CD1c-positive myeloid dendritic cell (primary cell): ENCODE measurements around the gene MCM9.

Source experiments
- DNase-seq: peaks from one replicate; pipeline ENCODE4 v3.0.0-alpha.2; 2016; ENCODE audit errors: extremely low spot score

The MCM9 gene

DNA sequence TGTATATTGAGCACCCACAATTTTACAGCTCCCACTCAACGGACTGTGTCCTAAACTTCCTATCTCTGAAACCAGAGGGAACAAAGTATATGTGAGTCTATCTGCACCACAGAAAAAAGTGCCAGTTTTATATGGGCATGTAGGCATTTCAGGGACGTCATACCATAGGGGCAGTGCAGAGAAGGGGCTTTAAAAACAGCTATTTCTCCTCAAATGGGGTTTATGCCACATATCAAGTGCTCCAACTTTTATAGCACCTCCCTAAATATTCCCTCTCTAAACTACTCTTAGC lies 69.9 kb downstream of the MCM9 start:
- DNase-seq: no peak

DNA sequence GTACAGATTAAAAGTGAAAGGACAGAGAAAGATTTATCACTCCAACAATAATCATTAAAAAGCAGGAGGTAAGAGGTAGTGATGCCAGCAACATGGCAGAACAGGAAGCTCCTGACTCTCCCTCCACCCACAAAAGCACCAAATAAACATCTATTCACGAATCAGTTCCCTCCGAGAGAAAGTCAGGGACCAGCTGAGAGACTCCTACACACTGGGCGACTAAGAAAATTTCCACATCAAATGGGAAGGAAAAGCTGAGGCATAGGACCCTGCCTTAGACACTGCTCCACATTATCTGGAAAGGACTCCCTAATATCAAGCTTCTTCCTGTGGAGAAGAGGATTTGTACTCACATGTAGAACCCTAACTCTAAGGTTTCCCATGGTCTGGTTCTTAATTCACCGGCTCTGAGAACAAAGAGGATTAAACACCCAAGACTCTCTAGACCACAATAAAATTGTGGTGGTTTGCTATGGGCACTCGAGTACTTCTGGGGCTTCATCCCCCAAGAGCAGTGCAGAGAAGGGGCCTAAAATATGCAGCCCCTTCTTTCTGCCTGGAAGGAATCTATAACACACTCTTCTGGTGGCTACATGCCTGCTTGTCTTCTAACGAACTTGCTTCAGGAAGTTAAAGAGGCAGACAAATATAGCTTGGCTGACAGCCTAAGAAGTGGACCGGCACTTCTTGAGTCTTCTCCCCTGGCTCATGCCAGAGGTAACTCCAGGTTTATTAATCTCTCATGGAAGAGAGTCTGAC lies 70.4 kb downstream of the MCM9 start:
- DNase-seq: peak; percentile 39

DNA sequence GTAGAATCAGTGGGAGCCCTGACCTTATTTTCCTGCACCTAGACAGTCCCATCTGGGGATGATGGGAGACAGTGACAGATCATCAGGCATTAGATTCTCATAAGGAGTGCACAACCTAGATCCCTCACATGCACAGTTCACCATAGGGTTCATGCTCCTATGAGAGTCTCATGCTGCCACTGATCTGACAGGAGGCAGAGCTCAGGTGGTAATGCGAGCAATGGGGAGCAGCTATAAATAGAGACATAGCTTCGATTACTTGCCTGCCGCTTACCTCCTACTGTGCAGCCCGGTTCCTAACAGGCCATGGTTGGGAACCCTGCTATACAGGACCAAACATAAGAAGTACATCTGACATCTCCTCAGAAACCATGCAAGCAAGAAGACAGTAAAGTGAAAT lies 72.5 kb downstream of the MCM9 start:
- DNase-seq: no peak

DNA sequence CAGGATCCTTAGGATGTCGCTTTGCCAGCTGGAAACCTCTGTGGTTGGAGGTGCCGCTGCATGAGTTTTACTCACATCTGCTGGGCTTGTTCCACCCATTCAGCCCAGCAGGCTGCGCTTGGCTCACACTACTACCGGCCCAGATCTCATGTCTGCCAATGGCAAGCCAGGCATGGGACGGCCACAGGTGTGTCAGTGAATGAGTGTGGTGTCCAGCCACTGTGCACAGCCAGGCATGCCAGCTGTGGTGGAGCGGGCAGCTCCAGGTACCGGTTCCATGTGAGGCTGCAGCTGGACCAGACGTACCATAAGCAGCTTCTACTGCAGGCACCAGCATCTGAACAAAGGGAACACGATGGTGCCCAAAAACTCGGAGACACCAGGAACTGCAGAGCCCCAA lies 74.1 kb downstream of the MCM9 start:
- DNase-seq: no peak

DNA sequence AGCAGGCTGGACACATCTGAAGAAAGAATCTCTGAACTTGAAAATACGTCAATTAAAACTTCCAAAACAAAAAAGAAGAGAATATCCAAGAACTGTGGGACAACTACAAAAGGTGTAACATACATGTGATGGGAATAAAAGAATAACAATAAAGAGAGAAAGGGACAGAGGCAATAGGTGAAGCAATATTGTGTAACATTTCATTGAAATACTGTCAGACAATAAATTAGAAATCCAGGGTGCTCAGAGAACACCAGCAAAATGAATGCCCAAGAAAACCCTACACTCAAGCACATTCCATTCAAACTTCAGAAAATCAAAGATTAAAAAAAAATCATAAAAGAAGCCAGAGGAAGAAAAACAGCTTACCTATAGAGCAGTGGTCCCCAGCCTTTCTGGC lies 74.6 kb downstream of the MCM9 start:
- no peak for DNase-seq

DNA sequence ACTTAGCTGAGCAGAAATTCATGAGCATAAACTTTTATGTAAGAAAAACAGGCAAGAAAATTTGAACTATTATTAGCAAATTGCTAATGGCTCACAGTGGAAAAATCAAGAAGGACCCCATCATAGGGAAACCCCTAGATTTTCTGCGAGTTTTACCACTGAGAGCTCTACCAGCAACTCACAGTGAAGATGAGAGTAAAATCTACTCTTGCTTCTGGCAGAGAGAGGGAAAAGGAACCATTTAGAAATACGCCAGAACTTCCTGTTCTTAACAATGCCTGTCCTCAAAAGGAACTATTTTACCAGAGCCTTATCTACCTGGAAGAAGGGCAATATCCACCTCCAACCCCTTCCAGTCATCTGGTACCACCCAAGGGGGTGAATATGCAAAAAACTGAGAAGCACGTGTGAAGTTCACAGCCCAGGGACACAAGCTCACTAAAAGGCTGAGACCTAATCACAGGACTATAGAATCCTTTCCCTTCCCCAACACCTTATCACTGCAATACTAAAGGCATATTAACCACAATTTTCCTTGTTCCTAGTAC lies 75.4 kb downstream of the MCM9 start:
- DNase-seq: no peak

DNA sequence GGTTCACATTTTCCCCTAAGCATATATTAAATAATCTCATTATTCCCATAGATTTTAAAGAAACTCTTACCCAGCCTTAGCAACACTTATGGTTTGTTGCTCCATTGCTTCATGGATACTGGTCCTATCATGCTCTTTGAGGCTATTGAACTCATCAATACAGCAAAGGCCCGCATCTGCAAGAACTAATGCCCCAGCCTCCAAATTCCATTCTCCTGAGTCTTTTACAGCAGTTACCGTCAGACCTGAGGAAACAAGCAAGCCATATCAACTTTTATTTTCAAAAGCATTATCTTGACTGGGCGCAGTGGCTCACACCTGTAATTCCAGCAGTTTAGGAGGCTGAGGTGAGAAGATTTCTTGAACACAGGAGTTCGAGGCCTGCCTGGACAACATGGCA lies 78.7 kb downstream of the MCM9 start:
- DNase-seq: no peak

DNA sequence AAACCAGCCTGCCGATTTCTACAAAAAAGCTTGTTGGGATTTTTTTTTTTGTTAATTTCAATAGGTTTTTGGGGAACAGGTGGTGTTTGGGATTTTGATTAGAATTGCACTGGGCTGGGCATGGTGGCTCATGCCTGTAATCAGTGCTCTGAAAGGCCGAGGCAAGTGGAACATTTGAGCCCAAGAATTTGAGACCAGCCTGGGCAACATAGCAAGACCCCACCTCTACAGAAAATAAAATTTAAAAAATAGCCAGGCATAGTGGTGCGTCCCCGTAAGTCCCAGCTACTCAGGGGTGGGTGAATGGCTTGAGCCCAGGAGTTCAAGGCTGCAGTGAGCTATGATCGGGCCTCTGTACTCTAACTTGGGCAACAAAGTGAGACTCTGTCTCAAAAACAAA lies 81.6 kb downstream of the MCM9 start:
- no peak for DNase-seq

DNA sequence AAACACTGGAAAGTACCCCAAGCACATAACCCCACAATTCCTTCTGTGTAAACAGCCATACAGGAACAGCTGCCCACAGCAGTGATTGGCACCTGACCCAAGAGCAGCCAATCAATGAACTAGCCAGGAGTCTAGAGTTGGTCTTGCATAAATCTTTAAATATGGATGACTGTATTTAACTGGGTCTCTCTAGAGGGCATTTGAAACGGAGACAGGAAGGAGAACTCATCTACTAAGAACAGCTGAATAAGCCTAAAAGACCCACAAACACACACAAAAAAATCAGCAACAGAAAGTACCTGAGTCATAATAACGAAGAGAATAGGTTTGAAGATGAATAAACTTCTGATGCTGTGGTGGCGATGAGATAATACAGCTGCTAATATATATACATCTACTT lies 90.0 kb downstream of the MCM9 start:
- DNase-seq: no peak

DNA sequence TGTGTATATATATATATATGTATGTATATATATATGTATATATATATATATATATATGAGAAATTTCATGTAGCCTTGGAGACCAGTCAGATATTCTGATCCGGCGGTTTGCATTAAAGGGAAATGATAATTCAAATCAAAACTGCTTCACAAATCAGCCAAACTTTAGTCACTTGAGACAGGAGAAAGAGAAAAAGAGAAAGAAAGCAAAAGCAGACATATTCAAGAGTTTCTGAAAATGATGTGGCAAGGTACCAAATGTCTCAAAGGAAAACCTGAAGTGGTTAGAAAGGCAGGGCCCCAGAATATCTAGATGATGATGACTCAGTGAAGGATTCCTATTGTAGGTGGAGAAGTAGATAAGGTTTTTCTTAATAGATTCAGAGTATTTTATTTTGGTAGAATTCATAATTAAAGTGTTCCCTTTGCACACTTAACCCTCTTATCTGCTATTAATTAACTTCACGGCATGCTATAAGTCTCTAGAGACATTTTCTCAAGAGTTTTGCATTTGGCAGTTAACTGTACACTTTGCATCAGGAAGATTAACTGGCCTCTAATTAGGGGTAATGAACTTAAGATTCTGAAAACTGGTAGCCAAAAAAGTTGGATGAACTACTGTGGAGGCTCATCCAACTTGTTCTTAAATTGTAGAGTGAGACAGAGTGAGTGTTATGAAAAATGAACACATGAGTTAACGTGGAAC lies 91.1 kb downstream of the MCM9 start:
- no peak for DNase-seq

DNA sequence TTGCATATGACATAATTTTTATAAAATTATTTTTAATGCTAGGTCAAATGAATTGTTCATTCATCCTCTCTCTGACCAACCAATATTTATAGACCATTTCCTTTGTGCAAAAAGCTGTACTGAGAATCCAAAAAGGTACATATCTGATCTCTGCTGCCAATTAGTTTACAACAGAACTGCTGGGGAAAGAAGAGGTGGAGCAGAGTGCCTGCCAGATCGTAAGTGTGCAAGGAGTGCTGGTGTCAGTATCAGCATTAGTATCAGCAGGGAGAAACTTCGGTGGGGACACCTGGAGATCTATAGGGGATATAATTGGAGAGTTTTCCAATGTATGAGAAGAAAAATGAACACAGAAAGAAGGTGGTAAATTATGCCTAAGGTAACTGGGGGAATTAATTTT lies 104.3 kb downstream of the MCM9 start:
- DNase-seq: no peak

DNA sequence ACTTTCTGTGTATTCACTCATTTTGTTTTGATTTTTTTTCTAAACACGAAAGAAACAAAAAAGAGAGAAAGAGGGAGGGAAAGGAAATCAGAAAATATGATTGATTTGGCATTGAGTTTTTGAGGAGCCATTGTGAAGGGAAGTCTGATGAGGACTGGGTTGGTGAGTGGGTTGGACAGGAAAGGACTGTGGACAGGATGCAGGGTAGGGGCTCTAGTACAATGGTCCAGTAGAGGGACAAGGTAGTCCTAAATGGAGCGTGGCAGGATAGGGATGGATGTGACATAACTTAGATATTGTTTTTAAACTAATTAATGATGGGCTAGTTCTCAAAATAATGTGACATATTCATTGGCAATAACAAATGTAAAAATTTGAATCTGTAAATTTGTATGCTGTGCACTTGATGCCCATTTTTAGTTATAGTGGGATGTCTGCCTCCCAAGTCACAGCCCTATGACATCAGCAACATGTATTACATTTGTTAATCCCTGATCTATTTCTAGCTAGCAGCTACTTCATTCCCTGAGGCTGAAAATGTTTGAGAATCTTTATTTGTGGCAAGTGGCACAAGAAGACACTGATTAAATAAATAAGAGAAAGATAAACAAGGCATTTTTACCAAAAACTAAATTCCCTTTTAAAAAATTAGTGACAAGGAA lies 105.0 kb downstream of the MCM9 start:
- DNase-seq: no peak

DNA sequence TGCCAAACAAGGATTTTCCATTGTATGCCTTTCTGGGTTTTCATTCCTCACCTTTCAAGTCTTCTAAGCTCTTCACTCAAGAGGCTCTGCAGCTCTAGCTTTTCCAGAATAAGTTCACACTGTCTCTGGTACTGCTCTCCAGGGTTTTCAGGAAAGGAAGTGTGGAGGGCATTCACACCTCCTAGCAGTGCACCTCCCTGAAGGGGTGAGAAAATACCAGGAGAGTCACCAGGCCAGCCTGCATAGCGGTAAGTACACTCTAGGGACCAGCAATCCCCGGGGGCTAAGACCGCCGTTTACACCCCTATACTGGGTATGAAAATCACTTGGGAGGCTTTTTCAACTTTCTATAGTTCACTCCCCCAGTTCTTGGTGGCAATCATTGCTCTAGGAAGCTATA lies 108.9 kb downstream of the MCM9 start:
- DNase-seq: no peak

DNA sequence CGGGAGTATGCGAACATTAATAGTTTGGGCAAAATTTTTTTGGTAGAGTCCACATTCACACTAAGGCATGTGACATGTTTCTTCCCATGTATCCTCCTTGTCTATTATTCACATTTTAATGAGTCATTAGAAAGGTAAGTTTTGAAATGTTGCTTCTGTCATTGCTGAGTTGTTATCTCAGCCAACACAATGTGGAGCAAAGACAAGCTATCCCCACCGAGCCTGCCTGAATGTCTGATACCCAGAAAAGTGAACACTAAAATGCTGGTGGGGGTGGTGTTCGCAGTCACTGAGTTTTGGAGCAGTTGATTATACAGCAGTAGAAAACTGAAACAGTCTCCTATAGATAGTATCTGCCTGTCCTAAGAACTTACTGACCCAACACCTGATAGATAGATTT lies 109.3 kb downstream of the MCM9 start:
- no peak for DNase-seq

DNA sequence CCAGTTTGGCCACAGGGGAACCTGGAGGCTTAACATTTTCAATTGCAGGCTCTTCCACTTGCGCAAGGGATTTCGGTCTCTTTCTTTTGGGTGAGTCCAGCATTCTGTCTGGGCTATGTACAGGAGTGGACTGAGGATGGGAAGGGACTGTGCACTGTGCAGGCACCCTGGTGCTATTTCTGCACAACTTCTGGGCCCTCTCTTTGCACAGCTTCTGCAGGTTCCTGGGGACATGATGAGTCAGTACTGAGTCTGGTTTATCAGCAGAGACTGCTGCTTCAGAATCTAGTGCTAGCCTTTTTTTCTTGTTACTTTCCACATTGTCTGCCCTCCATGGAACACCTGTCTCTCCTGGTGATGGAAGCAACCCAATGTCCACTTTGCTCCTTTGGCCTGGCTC lies 119.5 kb downstream of the MCM9 start:
- no peak for DNase-seq

DNA sequence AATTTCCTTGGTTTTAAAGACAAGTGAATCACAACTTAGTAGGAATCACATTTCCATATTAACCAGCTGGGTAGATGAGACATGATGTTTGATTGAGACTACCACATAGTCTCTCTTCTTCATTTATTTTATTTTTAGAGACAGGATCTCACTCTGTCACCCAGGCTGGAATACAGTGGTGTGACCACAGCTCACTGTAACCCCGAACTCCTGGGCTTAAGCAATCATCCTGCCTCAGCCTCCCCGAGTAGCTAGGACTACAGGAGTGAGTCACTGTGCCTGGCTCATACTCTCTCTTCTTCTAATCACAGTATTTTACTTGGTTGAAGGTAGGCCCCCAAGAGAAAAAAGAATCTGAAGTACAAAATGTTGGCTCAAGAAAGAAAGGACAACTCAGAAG lies 121.2 kb downstream of the MCM9 start:
- no peak for DNase-seq

DNA sequence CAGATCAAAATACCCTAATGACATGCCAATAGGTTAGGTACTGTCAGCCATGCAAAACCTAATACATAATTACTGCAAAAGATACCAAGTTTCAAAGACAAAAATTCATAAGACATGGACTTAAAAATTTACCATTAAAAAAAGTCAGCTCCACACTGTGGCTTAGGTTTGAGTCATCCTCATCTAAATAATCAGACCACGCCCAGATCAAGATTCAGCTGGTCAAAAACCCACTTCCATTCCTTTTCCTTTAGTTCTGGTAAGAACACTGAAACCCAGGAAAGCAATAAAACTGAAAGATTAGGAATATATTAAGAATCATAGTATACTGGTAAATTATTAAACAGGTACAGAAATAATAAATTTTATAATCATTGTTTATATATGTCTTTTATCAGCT lies 122.0 kb downstream of the MCM9 start:
- DNase-seq: no peak

DNA sequence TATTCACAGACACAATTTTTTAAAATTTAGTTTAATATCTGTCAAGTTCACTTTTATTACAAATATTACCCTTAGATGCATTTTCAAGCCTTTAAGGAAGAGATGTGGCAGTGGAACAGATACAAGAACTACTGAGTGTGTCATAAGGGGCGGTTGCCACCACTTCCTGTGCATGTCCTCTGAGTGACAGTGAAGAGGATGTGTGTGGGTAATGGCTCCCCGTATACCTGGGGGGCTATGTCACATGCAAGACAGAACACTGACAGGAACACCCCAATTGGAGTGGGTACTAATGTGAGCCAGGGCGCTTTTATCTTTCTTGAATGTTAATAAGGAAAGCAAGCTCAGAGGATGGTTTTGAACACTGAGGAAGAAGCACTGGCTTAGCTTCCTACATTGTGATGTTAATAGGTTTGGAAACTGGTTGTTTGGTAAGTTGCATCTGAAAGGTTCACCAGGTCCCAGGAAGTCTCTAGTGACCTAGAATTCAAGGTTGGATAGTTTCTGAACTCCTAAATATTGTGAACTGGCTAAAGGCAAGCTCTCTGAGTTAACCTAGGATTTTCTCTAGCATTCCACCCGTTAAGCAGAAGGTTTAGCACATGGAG lies 124.4 kb downstream of the MCM9 start:
- DNase-seq: peak; percentile 39

DNA sequence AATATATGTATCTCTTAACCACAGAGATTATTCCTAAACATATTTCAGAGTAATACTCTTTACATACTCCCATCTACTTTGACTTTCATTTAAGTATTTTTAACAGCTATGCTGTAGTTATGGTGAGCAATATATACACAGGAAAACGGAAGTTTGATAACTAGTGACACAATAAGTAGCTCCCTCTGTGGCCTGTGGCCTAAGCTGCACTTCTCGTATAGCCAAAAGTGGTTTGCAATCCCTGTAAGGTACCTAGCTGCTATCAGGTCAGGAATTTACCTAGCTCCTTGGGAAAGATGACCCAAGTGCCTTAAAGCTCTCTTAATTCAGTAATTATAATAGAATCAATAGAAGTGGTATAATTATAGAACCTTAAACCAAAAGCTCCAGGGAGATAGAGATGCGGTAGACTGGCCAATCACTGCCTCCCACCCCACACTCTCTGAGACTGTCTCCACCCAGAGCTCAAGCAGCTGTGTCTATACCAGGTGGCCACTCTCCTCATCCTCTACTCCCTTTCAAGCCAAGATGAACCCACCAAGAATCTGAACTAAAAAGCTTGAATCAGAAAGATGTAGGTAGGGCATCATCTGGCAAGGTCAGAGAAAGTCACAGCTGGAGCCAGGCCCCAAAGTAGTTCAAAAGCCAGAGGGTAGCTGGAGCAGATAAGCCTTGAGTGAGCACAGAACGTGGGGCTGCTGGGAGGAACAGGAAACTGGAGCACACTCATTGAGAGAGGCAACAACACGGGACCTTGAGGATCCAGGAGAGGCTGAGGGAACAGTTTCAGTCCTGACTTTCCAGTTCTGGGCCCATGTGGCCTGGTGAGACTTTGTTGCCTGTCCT lies 125.9 kb downstream of the MCM9 start:
- DNase-seq: peak; percentile 56

DNA sequence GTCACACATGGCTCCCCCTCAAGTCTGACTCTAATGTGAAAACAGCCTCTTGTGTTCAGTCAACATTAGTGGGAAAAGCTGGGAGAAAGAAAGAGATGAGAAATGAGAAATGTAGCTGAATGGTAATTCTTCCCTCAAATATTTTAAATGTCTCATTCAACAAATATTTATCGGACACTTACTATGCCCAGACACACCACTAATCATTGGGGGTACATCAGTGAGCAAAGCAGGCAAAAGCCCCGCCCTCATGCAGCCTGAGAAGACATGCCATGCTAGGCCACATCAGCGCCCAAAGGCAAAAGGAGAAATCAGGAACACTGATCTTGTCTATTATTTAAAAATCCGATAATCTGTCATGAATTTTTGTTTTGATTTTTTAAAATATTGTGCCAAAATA lies 130.9 kb downstream of the MCM9 start:
- no peak for DNase-seq

DNA sequence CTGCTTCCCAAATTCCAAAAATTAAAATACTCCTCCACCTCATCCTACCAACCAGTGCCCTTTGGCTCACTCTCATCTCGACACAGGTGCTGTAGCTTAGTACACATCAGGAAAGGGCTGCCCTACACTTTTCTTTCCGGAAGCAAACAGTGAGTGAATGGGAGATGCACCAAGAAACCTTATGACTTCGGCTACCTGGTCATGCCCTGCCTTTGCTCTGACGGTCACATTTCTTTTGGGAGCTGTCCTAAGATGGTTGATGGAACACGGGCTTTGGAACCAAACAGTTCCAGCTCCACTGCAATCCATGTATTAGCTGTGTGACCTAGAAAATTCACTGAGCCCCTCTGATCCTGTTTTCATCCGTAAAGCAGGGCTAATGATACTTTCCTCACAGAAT lies 133.7 kb downstream of the MCM9 start:
- no peak for DNase-seq
